T-cell (primary cell): ENCODE data around the gene OSBP. TPM values are rescaled to one million over a fixed set of nuclear protein-coding genes. Genes with fewer than 3 reads are reported as not detected.

Experiments used
- ATAC-seq, 4 experiments: fragments of 200-7000 bp in 3 of 4; fragments of 150-1000 bp in 1 of 4; cut with Tn5 transposase; replicated peaks in 1 of 4; 1 replicate in 3 of 4; 2 replicates in 1 of 4; pipeline ENCODE4 v1.10.0; 2021; ENCODE audit warnings: moderate library complexity in 3 of 4, mild to moderate bottlenecking in 2 of 4, moderate number of reproducible peaks in 1 of 4
- CTCF ChIA-PET, 2 donors: fragments of 300-600 bp; sonication (Branson Sonifier 250); formaldehyde crosslinking; loops; one replicate each; lab custom pipeline; 2022; ENCODE audit warnings: antibody characterized with exemption in 2 of 2; lab: Charles Lee
- POLR2A ChIA-PET, 2 donors: fragments of 300-600 bp; sonication (Branson Sonifier 250); formaldehyde crosslinking; loops; one replicate each; lab custom pipeline; 2022; ENCODE audit warnings: antibody characterized with exemption in 2 of 2; lab: Charles Lee
- DNase-seq, 35 experiments: peaks; one replicate each; pipeline versions ENCODE4 v3.0.0 to v3.0.0-alpha.2; 2013 to 2023
- H3K27ac ChIP-seq: one replicate; pipeline ENCODE4 v1.5.1; 2013; ENCODE audit warnings: low read length
- H3K27me3 ChIP-seq, 2 experiments: replicated peaks in 1 of 2; 1 replicate in 1 of 2; 2 replicates in 1 of 2; pipeline versions ENCODE4 v1.6.1 to v1.7.0; 2013; ENCODE audit warnings: low read length in 1 of 2, mixed read lengths in 1 of 2; ENCODE audit not compliant: control insufficient read depth in 2 of 2, insufficient read depth in 2 of 2; ENCODE audit errors: extremely low read depth in 1 of 2
- H3K36me3 ChIP-seq, 2 donors: 1 replicate in 1 of 2; 2 replicates in 1 of 2; pipeline versions ENCODE4 v1.6.1 to v1.7.0; 2013; ENCODE audit warnings: low read length in 1 of 2; ENCODE audit not compliant: control insufficient read depth in 2 of 2, insufficient read depth in 1 of 2; ENCODE audit errors: extremely low read depth in 1 of 2
- H3K4me1 ChIP-seq, 2 experiments: 1 replicate in 1 of 2; 2 replicates in 1 of 2; pipeline versions ENCODE4 v1.6.1 to v1.7.0; 2013; ENCODE audit warnings: low read length in 2 of 2, mixed read lengths in 1 of 2; ENCODE audit not compliant: insufficient read depth in 2 of 2, control insufficient read depth in 1 of 2; ENCODE audit errors: extremely low read depth in 1 of 2
- H3K4me3 ChIP-seq, 2 donors: 1 replicate in 1 of 2; 2 replicates in 1 of 2; pipeline versions ENCODE4 v1.5.1 to v1.7.0; 2013; ENCODE audit warnings: mild to moderate bottlenecking in 2 of 2, low read length in 1 of 2, moderate library complexity in 1 of 2; ENCODE audit not compliant: control insufficient read depth in 1 of 2; ENCODE audit errors: extremely low read depth in 1 of 2
- H3K9me3 ChIP-seq: 2 replicates; pipeline ENCODE4 v1.7.0; 2013
- H3K27ac Mint-ChIP-seq, 2 donors: one replicate each; pipeline ENCODE4 v1.8.0; 2020 to 2021; ENCODE audit warnings: mild to moderate bottlenecking in 2 of 2, mixed read lengths in 2 of 2
- H3K27me3 Mint-ChIP-seq, 2 donors: one replicate each; pipeline ENCODE4 v1.8.0; 2021 to 2022; ENCODE audit warnings: mixed read lengths in 2 of 2
- H3K36me3 Mint-ChIP-seq: one replicate; pipeline ENCODE4 v1.8.0; 2021; ENCODE audit warnings: mixed read lengths
- H3K4me1 Mint-ChIP-seq, 3 donors: one replicate each; pipeline ENCODE4 v1.8.0; 2020 to 2022; ENCODE audit warnings: mixed read lengths in 3 of 3, mild to moderate bottlenecking in 1 of 3
- H3K4me3 Mint-ChIP-seq, 3 donors: one replicate each; pipeline ENCODE4 v1.8.0; 2020 to 2022; ENCODE audit warnings: mild to moderate bottlenecking in 3 of 3, mixed read lengths in 3 of 3, moderate library complexity in 3 of 3
- H3K9me3 Mint-ChIP-seq, 3 donors: one replicate each; pipeline ENCODE4 v1.8.0; 2020 to 2022; ENCODE audit warnings: mixed read lengths in 3 of 3
- WGBS: methylation state at CpG from one replicate; pipeline ENCODE4 v1.1.5; 2013; ENCODE audit warnings: missing lambda C conversion rate; ENCODE audit not compliant: insufficient coverage; 5-methylcytosine and 5-hydroxymethylcytosine counted together
- total RNA-seq, 35 experiments: library from RNA in 6 of 35; stranded (reverse) in 6 of 35; fragments of 120-200 nt in 1 of 35; gene quantifications; one replicate each; pipeline versions ENCODE4 v1.2.1 to v1.2.4 and lab custom pipeline; 2013 to 2026

OSBP gene
- total RNA-seq, 5 donors from 2014 or later (not counting 1 experiment from before 2014, with no cell fraction given): 44.0 to 59.0 (median 46.2) TPM

DNA sequence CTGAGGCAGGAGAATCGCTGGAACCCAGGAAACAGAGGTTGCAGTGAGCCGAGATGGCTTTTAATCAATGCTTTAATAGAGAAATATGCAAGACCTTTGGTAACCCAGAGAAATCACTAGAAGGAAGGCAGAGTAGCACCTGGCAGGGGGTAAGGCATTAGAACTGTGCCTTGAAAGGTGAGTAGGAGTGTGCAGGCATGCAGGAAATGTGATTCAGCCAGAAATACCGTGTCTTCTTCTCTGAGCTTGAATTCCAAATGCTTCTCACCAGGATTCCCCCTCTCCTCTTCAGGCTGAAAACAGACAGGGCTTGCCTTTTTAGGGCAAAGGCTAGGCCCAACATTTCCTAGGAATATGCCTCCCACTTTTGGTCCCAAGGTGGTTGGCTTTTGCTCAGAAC, 53.3 kb downstream of the OSBP start:
- no peak overlapping the region for H3K4me3 Mint-ChIP-seq
- H3K27ac Mint-ChIP-seq: peak overlapping the region; percentile 23 to 97
- H3K27me3 Mint-ChIP-seq: peaks cover 0 to 4% of the 10 kb centered on the region in 2 donors
- no peak overlapping the region for H3K4me3 ChIP-seq
- H3K36me3 ChIP-seq: no peaks in the 10 kb centered on the region
- H3K4me1 ChIP-seq: peaks cover 5 to 30% of the 10 kb centered on the region in 2 experiments
- ChIA-PET POLR2A (no interaction called here), CTCF (no interaction called here)
- H3K27me3 ChIP-seq: peaks cover 0 to 2% of the 10 kb centered on the region in 2 experiments
- no peak for ATAC-seq
- H3K36me3 Mint-ChIP-seq: no peaks in the 10 kb centered on the region
- no peak for DNase-seq
- no peaks in the 10 kb centered on the region for H3K9me3 ChIP-seq
- no peak overlapping the region for H3K27ac ChIP-seq
- no peaks in the 10 kb centered on the region for H3K9me3 Mint-ChIP-seq
- peaks cover 31 to 46% (median 36%) of the 10 kb centered on the region in 3 donors for H3K4me1 Mint-ChIP-seq
- WGBS: 100% methylated on average over 2 of the region's 3 CpGs

GRCh38 chr11:59560702-59561473, 54.7 kb downstream of the OSBP start:
- ChIA-PET POLR2A (interaction anchor here (0.5 to 1.1 kb wide), 5 partner anchors 9 to 471 kb away, joined by 3 to 7 read pairs (median 4); partner anchors contain the start of gene PATL1 (in 1 of the 2)), CTCF (interaction anchor here in 1 of 2 donors (0.8 to 1.2 kb wide), 3 partner anchors 11 to 55 kb away, joined by 3 to 4 read pairs (median 3); partner anchors contain the start of gene OSBP)
- Mint-ChIP-seq H3K4me1 (peaks cover 38 to 52% (median 42%) of the 10 kb centered on the region in 3 donors), H3K36me3 (no peaks in the 10 kb centered on the region), H3K27me3 (peaks cover 0 to 4% of the 10 kb centered on the region in 2 donors), H3K9me3 (no peaks in the 10 kb centered on the region), H3K4me3 (peak overlapping the region; percentile 88 to 92 (median 91)), H3K27ac (peak overlapping the region; percentile 96 to 97)
- peak overlapping the region; percentile 86 to 93 for H3K4me3 ChIP-seq
- no peaks in the 10 kb centered on the region for H3K36me3 ChIP-seq
- ATAC-seq (peak; percentile 74 to 81 (median 80)), DNase-seq (peak; percentile 63 to 88 (median 77))
- 0% methylated on average over 31 of the region's 40 CpGs for WGBS
- H3K4me1 ChIP-seq: peaks cover 9 to 39% of the 10 kb centered on the region in 2 experiments
- H3K27me3 ChIP-seq: peaks cover 2 to 5% of the 10 kb centered on the region in 2 experiments
- peak overlapping the region; percentile 70 for H3K27ac ChIP-seq
- no peaks in the 10 kb centered on the region for H3K9me3 ChIP-seq

DNA sequence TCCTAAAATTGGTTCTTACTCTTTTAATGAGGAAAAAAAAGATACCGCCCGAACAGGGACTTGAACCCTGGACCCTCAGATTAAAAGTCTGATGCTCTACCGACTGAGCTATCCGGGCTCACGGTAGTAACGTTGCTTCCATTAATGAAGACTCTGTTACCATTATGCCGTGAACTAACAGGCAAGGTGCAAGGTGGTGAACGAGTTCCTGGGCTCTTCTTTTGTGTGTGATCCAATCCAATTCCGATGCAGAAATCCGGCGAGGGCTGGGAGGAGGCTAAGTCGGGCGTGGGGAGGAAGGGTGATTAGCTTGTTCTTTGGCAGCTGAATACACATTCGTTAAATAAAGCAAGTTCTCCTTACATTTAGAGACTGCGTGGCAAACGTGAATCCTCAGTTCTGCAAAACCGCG, 55.3 kb downstream of the OSBP start:
- H3K27ac Mint-ChIP-seq: peak overlapping the region; percentile 96 to 97
- no peaks in the 10 kb centered on the region for H3K9me3 Mint-ChIP-seq
- Histone ChIP-seq H3K9me3 (no peaks in the 10 kb centered on the region), H3K4me3 (peak overlapping the region; percentile 86 to 93), H3K4me1 (peaks cover 10 to 41% of the 10 kb centered on the region in 2 experiments), H3K36me3 (no peaks in the 10 kb centered on the region), H3K27ac (peak overlapping the region; percentile 70), H3K27me3 (peaks cover 2 to 8% of the 10 kb centered on the region in 2 experiments)
- H3K4me3 Mint-ChIP-seq: peak overlapping the region; percentile 88 to 92 (median 91)
- peak; percentile 49 to 60 (median 55) for ATAC-seq
- CTCF ChIA-PET: interaction anchor here in 1 of 2 donors (0.6 to 1.2 kb wide), 4 partner anchors 10 to 56 kb away, joined by 3 to 4 read pairs (median 4); partner anchors contain the start of gene OSBP
- H3K36me3 Mint-ChIP-seq: no peaks in the 10 kb centered on the region
- peak in 33 of 35 experiments; percentile 32 to 90 (median 62) for DNase-seq
- 2% methylated on average over 11 of the region's 18 CpGs for WGBS
- peaks cover 44 to 53% (median 46%) of the 10 kb centered on the region in 3 donors for H3K4me1 Mint-ChIP-seq
- H3K27me3 Mint-ChIP-seq: peaks cover 0 to 4% of the 10 kb centered on the region in 2 donors
- POLR2A ChIA-PET: interaction anchor here in 1 of 2 donors (1.0 to 1.1 kb wide), 2 partner anchors 56 to 109 kb away, joined by 3 read pairs; partner anchors contain the start of gene PATL1

- Histone ChIP-seq H3K36me3 (no peaks in the 10 kb centered on the region), H3K4me1 (peaks cover 10 to 41% of the 10 kb centered on the region in 2 experiments), H3K27me3 (peaks cover 2 to 8% of the 10 kb centered on the region in 2 experiments), H3K9me3 (no peaks in the 10 kb centered on the region), H3K27ac (peak overlapping the region; percentile 70), H3K4me3 (peak overlapping the region; percentile 86 to 93)
- Mint-ChIP-seq H3K9me3 (no peaks in the 10 kb centered on the region), H3K27me3 (peaks cover 0 to 4% of the 10 kb centered on the region in 2 donors), H3K4me3 (peak overlapping the region; percentile 88 to 92 (median 91)), H3K36me3 (no peaks in the 10 kb centered on the region), H3K27ac (peak overlapping the region; percentile 96 to 97), H3K4me1 (peaks cover 45 to 53% (median 47%) of the 10 kb centered on the region in 3 donors)
- WGBS: 71% methylated on average over 4 of the region's 8 CpGs
- ATAC-seq: peak in 2 of 4 experiments; percentile 2 to 6
- POLR2A ChIA-PET: interaction anchor here in 1 of 2 donors (1.0 kb wide), 1 partner anchor 56 kb away, joined by 3 read pairs; no protein-coding TSS in a partner anchor
- no peak for DNase-seq
- CTCF ChIA-PET: interaction anchor here in 1 of 2 donors (0.6 to 1.2 kb wide), 2 partner anchors 22 to 24 kb away, joined by 4 read pairs; no protein-coding TSS in a partner anchor
These were observed 55.7 kb downstream of the OSBP start for GRCh38 chr11:59559886-59560285.

DNA sequence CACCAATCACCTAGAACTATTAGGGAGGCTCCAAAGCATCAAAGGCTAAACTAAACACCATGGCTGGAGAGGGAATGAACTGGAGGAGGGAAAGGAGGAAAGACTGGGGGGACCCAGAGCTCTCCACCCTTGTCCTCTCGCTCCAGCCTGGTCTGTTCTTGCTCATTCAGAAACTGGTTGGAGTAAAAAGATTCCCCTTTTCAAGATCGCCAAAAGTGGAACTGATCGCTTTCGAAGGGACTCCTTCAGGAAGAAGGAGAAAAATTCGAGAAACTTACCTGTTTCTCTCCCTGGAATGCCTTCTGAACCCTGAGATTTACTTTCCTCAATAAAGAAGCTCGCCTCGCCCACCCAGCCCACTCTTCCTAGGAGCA, 57.3 kb downstream of the OSBP start:
- Histone ChIP-seq H3K9me3 (no peaks in the 10 kb centered on the region), H3K36me3 (no peaks in the 10 kb centered on the region), H3K27me3 (peaks cover 2 to 8% of the 10 kb centered on the region in 2 experiments), H3K4me3 (no peak overlapping the region), H3K27ac (no peak overlapping the region), H3K4me1 (peaks cover 10 to 41% of the 10 kb centered on the region in 2 experiments)
- no peak for DNase-seq
- peaks cover 45 to 53% (median 47%) of the 10 kb centered on the region in 3 donors for H3K4me1 Mint-ChIP-seq
- WGBS: 92% methylated on average over 4 of the region's 7 CpGs
- H3K27ac Mint-ChIP-seq: peak overlapping the region in 1 of 2 donors; percentile 27
- POLR2A ChIA-PET: no interaction called here
- CTCF ChIA-PET: interaction anchor here in 1 of 2 donors (1.3 kb wide), 1 partner anchor 21 kb away, joined by 6 read pairs; no protein-coding TSS in a partner anchor
- ATAC-seq: no peak
- H3K9me3 Mint-ChIP-seq: no peaks in the 10 kb centered on the region
- no peaks in the 10 kb centered on the region for H3K36me3 Mint-ChIP-seq
- H3K27me3 Mint-ChIP-seq: peaks cover 0 to 4% of the 10 kb centered on the region in 2 donors
- H3K4me3 Mint-ChIP-seq: peak overlapping the region; percentile 39 to 79 (median 40)
